ENCODE measurements around the gene LAMC1. TPM values are rescaled to one million over a fixed set of nuclear protein-coding genes. Genes with fewer than 3 reads are reported as not detected.
"Not testable (repeated sequence)": the region's sequence is repeated elsewhere in the genome, so short reads cannot be mapped to it uniquely, and the experiment has no call there.

The LAMC1 gene
- total RNA-seq, 1 experiment from 2014 or later: 71.5 TPM

GRCh38 chr1:183149273-183149672, 126.1 kb downstream of the LAMC1 start:
- DNase-seq (no peak), ATAC-seq (no peak)
- H3K4me3 ChIP-seq (ENCODE audit: low read length): no peak overlapping the region
- H3K9me3 ChIP-seq (ENCODE audit: low read length): no peaks in the 10 kb centered on the region
- no peaks in the 10 kb centered on the region for H3K9me2 ChIP-seq (replicated peaks; ENCODE audit: low read length)
- peaks cover 4% of the 10 kb centered on the region; the same call in 1 of the 2 replicates for H3K36me3 ChIP-seq (ENCODE audit: low read depth, low read length)
- H3K27me3 ChIP-seq (ENCODE audit: low read length): no peaks in the 10 kb centered on the region
- H3K27ac ChIP-seq (ENCODE audit: low read length): no peak overlapping the region
- no peaks in the 10 kb centered on the region for H3F3A ChIP-seq (ENCODE audit: low read length, unreplicated experiment)
- H4K20me1 ChIP-seq (ENCODE audit: low read length): no peaks in the 10 kb centered on the region
- TF ChIP-seq CTCF (conservative IDR thresholded peaks at IDR 0.05; ENCODE audit: low read depth, low read length): no peak
- no peak for TF ChIP-seq EZH2 (IDR thresholded peaks at IDR 0.05; ENCODE audit: low read length, unreplicated experiment)
- no peak for TF ChIP-seq EZH2phosphoT487 (IDR thresholded peaks at IDR 0.05; ENCODE audit: borderline replicate concordance, low read length)
- no peak overlapping the region for H3K9ac ChIP-seq (ENCODE audit: low read length)
- H3K4me1 ChIP-seq (ENCODE audit: insufficient read depth, low read length): no peaks in the 10 kb centered on the region
- no peaks in the 10 kb centered on the region for H3K79me2 ChIP-seq (ENCODE audit: low read length)
- POLR2A ChIA-PET (ENCODE audit: unreplicated experiment): no interaction called here
- H3K4me2 ChIP-seq (ENCODE audit: low read length): no peak overlapping the region
- BruUV-seq (replicated peaks): no TSS peak
- intact Hi-C loops (cut with micrococcal nuclease): no loop called here
- H2AFZ ChIP-seq (ENCODE audit: low read length): no peak overlapping the region
- CTCF ChIA-PET: no interaction called here

- H4K20me1 ChIP-seq (ENCODE audit: low read length); H3F3A ChIP-seq (ENCODE audit: low read length, unreplicated experiment); H3K4me1 ChIP-seq (ENCODE audit: insufficient read depth, low read length); H3K4me3 ChIP-seq (ENCODE audit: low read length); POLR2A ChIA-PET (ENCODE audit: unreplicated experiment); BruUV-seq (replicated peaks); H3K9me2 ChIP-seq (replicated peaks; ENCODE audit: low read length); H3K9me3 ChIP-seq (ENCODE audit: low read length); H3K27me3 ChIP-seq (ENCODE audit: low read length); CTCF ChIA-PET; H3K36me3 ChIP-seq (ENCODE audit: low read depth, low read length); H3K27ac ChIP-seq (ENCODE audit: low read length); H3K4me2 ChIP-seq (ENCODE audit: low read length); H3K9ac ChIP-seq (ENCODE audit: low read length); ATAC-seq; H2AFZ ChIP-seq (ENCODE audit: low read length); DNase-seq; intact Hi-C loops (cut with micrococcal nuclease); H3K79me2 ChIP-seq (ENCODE audit: low read length): not testable (repeated sequence)
Measured at GRCh38 chr1:183150032-183150431, 126.8 kb downstream of the LAMC1 start.

GRCh38 chr1:183150445-183150844, 127.2 kb downstream of the LAMC1 start:
- Histone ChIP-seq H3K4me2 (ENCODE audit: low read length) (no peak overlapping the region), H3F3A (ENCODE audit: low read length, unreplicated experiment) (no peaks in the 10 kb centered on the region), H3K9ac (ENCODE audit: low read length) (no peak overlapping the region), H3K79me2 (ENCODE audit: low read length) (no peaks in the 10 kb centered on the region), H4K20me1 (ENCODE audit: low read length) (no peaks in the 10 kb centered on the region), H2AFZ (ENCODE audit: low read length) (no peak overlapping the region), H3K27me3 (ENCODE audit: low read length) (no peaks in the 10 kb centered on the region), H3K27ac (ENCODE audit: low read length) (no peak overlapping the region), H3K4me1 (ENCODE audit: insufficient read depth, low read length) (no peaks in the 10 kb centered on the region), H3K9me2 (replicated peaks; ENCODE audit: low read length) (no peaks in the 10 kb centered on the region), H3K36me3 (ENCODE audit: low read depth, low read length) (no peaks in the 10 kb centered on the region), H3K4me3 (ENCODE audit: low read length) (no peak overlapping the region), H3K9me3 (ENCODE audit: low read length) (no peaks in the 10 kb centered on the region)
- CTCF ChIA-PET: no interaction called here
- no peak for TF ChIP-seq CTCF (conservative IDR thresholded peaks at IDR 0.05; ENCODE audit: low read depth, low read length)
- TF ChIP-seq EZH2phosphoT487 (IDR thresholded peaks at IDR 0.05; ENCODE audit: borderline replicate concordance, low read length): no peak
- no peak for TF ChIP-seq EZH2 (IDR thresholded peaks at IDR 0.05; ENCODE audit: low read length, unreplicated experiment)
- BruUV-seq (replicated peaks): no TSS peak
- POLR2A ChIA-PET (ENCODE audit: unreplicated experiment): no interaction called here
- intact Hi-C loops (cut with micrococcal nuclease): no loop called here
- DNase-seq: no peak
- no peak for ATAC-seq

Measured in PC-3 (cell line).